Liver (tissue), 9 donors: ENCODE measurements around the gene RPS6KA6. TPM values are rescaled to one million over a fixed set of nuclear protein-coding genes. Genes with fewer than 3 reads are reported as not detected.
"Not testable (repeated sequence)": the region's sequence is repeated elsewhere in the genome, so short reads cannot be mapped to it uniquely, and the experiment has no call there.

Source experiments
- DNase-seq: peaks from one replicate; pipeline ENCODE4 v3.0.0-alpha.2; 2017; ENCODE audit warnings: low spot score
- H3K27ac ChIP-seq, 2 donors: one replicate each; pipeline ENCODE4 v1.7.0; 2013; ENCODE audit warnings: inconsistent platforms in 2 of 2, low read length in 2 of 2, control low read depth in 1 of 2, low read depth in 1 of 2, mild to moderate bottlenecking in 1 of 2
- H3K27me3 ChIP-seq, 4 donors: one replicate each; pipeline versions ENCODE4 v1.6.1 to v1.7.0; 2013; ENCODE audit warnings: low read length in 3 of 4, inconsistent platforms in 1 of 4, mild to moderate bottlenecking in 1 of 4, moderate library complexity in 1 of 4; ENCODE audit not compliant: control insufficient read depth in 4 of 4, insufficient read depth in 4 of 4
- H3K36me3 ChIP-seq, 4 donors: one replicate each; pipeline versions ENCODE4 v1.6.1 to v1.7.0; 2013; ENCODE audit warnings: low read length in 3 of 4, mild to moderate bottlenecking in 3 of 4, low read depth in 1 of 4, moderate library complexity in 1 of 4; ENCODE audit not compliant: control insufficient read depth in 4 of 4, insufficient read depth in 3 of 4
- H3K4me1 ChIP-seq, 4 donors: one replicate each; pipeline versions ENCODE4 v1.6.1 to v1.7.0; 2013; ENCODE audit warnings: low read length in 3 of 4, mild to moderate bottlenecking in 3 of 4, moderate library complexity in 1 of 4; ENCODE audit not compliant: control insufficient read depth in 4 of 4, insufficient read depth in 4 of 4
- H3K4me3 ChIP-seq, 3 donors: one replicate each; pipeline versions ENCODE4 v1.6.1 to v1.7.0; 2013; ENCODE audit warnings: low read length in 3 of 3, control low read depth in 1 of 3, low read depth in 1 of 3, mild to moderate bottlenecking in 1 of 3
- H3K9ac ChIP-seq, 2 donors: one replicate each; pipeline ENCODE4 v1.7.0; 2013; ENCODE audit warnings: low read length in 2 of 2, mild to moderate bottlenecking in 2 of 2, moderate library complexity in 2 of 2, control low read depth in 1 of 2, low read depth in 1 of 2
- H3K9me3 ChIP-seq, 4 donors: one replicate each; pipeline versions ENCODE4 v1.6.1 to v1.7.0; 2013; ENCODE audit warnings: low read length in 3 of 4; ENCODE audit not compliant: control insufficient read depth in 4 of 4
- ATF3 ChIP-seq: IDR thresholded peaks from 2 replicates; pipeline ENCODE4 v1.6.1; 2016; ENCODE audit warnings: antibody characterized with exemption
- CTCF ChIP-seq: fragments of 150-350 bp; IDR thresholded peaks from 2 replicates; pipeline ENCODE4 v1.5.1; 2017; ENCODE audit warnings: improper control_type of control experiment, low read depth, low read length; ENCODE audit not compliant: missing input control
- EGR1 ChIP-seq, 2 donors: IDR thresholded peaks; 2 replicates each; pipeline ENCODE4 v1.6.1; 2016 to 2018; ENCODE audit warnings: antibody characterized with exemption in 2 of 2, low read depth in 2 of 2
- FOXA1 ChIP-seq: IDR thresholded peaks from 2 replicates; pipeline ENCODE4 v1.6.1; 2016; ENCODE audit warnings: antibody characterized with exemption
- FOXA2 ChIP-seq: IDR thresholded peaks from 2 replicates; pipeline ENCODE4 v1.6.1; 2016; ENCODE audit warnings: antibody characterized with exemption
- GABPA ChIP-seq, 2 donors: IDR thresholded peaks in 1 of 2; conservative IDR thresholded peaks in 1 of 2; 2 replicates each; pipeline ENCODE4 v1.6.1; 2016; ENCODE audit warnings: antibody characterized with exemption in 2 of 2, mild to moderate bottlenecking in 1 of 2, moderate library complexity in 1 of 2
- HNF4A ChIP-seq, 2 donors: conservative IDR thresholded peaks; 2 replicates each; pipeline ENCODE4 v1.6.1; 2016; ENCODE audit warnings: antibody characterized with exemption in 2 of 2, mild to moderate bottlenecking in 2 of 2
- HNF4G ChIP-seq: IDR thresholded peaks from 2 replicates; pipeline ENCODE4 v1.6.1; 2016; ENCODE audit warnings: antibody characterized with exemption
- JUND ChIP-seq, 2 donors: IDR thresholded peaks; 2 replicates each; pipeline ENCODE4 v1.6.1; 2016; ENCODE audit warnings: antibody characterized with exemption in 2 of 2
- MAX ChIP-seq: IDR thresholded peaks from 2 replicates; pipeline ENCODE4 v1.6.1; 2016; ENCODE audit warnings: antibody characterized with exemption
- NR2F2 ChIP-seq: IDR thresholded peaks from 2 replicates; pipeline ENCODE4 v1.6.1; 2016; ENCODE audit warnings: antibody characterized with exemption
- RAD21 ChIP-seq, 2 donors: IDR thresholded peaks; 2 replicates each; pipeline ENCODE4 v1.6.1; 2016; ENCODE audit warnings: antibody characterized with exemption in 2 of 2, mild to moderate bottlenecking in 2 of 2
- REST ChIP-seq: IDR thresholded peaks from 2 replicates; pipeline ENCODE4 v1.6.1; 2016; ENCODE audit warnings: antibody characterized with exemption, mild to moderate bottlenecking
- RXRA ChIP-seq, 2 donors: IDR thresholded peaks; 2 replicates each; pipeline ENCODE4 v1.6.1; 2017 to 2018; ENCODE audit warnings: antibody characterized with exemption in 2 of 2, mild to moderate bottlenecking in 1 of 2
- SP1 ChIP-seq: IDR thresholded peaks from 2 replicates; pipeline ENCODE4 v1.6.1; 2018; ENCODE audit warnings: antibody characterized with exemption, mild to moderate bottlenecking
- TAF1 ChIP-seq: conservative IDR thresholded peaks from 2 replicates; pipeline ENCODE4 v1.6.1; 2016; ENCODE audit warnings: antibody characterized with exemption, mild to moderate bottlenecking
- YY1 ChIP-seq: IDR thresholded peaks from 2 replicates; pipeline ENCODE4 v1.6.1; 2016; ENCODE audit warnings: antibody characterized with exemption, mild to moderate bottlenecking
- WGBS: extraction: QIAGEN DNeasy Blood & Tissue Kit; methylation state at CpG from one replicate; pipeline ENCODE4 v1.1.7; 2013; 5-methylcytosine and 5-hydroxymethylcytosine counted together
- polyA plus RNA-seq, 2 donors: library from polyadenylated mRNA; stranded (reverse) in 1 of 2; unstranded in 1 of 2; fragments of 200-250 nt in 1 of 2; fragments of >200 nt in 1 of 2; fragmentation: Nextera tagmentation in 1 of 2; extraction: Ambion mirVana in 1 of 2; gene quantifications; one replicate each; pipeline versions ENCODE4 v1.2.1 to v1.2.3, GENCODE V29; 2013 to 2015
- total RNA-seq, 2 donors: library from RNA; depleted of rRNA; stranded (reverse); fragments of >200 nt; gene quantifications; one replicate each; pipeline ENCODE4 v1.2.3, GENCODE V29; 2014
- donor health status: healthy.
- donor health status: healthy.
- donor health status: healthy.
- donor health status: healthy.
- donor health status: healthy.

Gene RPS6KA6
- total and polyA plus RNA-seq, 4 donors: 0.39 to 1.9 (median 0.91) TPM

- no peaks in the 10 kb centered on the region for H3K27me3 ChIP-seq
- no peak overlapping the region for H3K27ac ChIP-seq
- H3K36me3 ChIP-seq: no peaks in the 10 kb centered on the region
- H3K9ac ChIP-seq: no peak overlapping the region
- WGBS: 91% methylated on average over 4 of the region's 4 CpGs
- no peak for DNase-seq
- H3K9me3 ChIP-seq: no peaks in the 10 kb centered on the region
- H3K4me3 ChIP-seq: no peak overlapping the region
- H3K4me1 ChIP-seq: no peaks in the 10 kb centered on the region
- TF ChIP-seq TAF1: no peak
- TF ChIP-seq SP1: no peak
- no peak for TF ChIP-seq JUND (IDR thresholded peaks at IDR 0.05)
- no peak for TF ChIP-seq MAX
- TF ChIP-seq RAD21 (IDR thresholded peaks at IDR 0.05): no peak
- no peak for TF ChIP-seq HNF4A (conservative IDR thresholded peaks at IDR 0.05)
- TF ChIP-seq GABPA (IDR thresholded peaks at IDR 0.05 in 1 of 2, conservative IDR thresholded peaks at IDR 0.05 in 1 of 2): no peak
- TF ChIP-seq CTCF: no peak
- no peak for TF ChIP-seq RXRA (IDR thresholded peaks at IDR 0.05)
- no peak for TF ChIP-seq FOXA1
- no peak for TF ChIP-seq HNF4G
- no peak for TF ChIP-seq YY1
- TF ChIP-seq NR2F2: no peak
- TF ChIP-seq FOXA2: no peak
- TF ChIP-seq EGR1 (IDR thresholded peaks at IDR 0.05; ENCODE audit: low read depth in 2 of 2): no peak
These were observed 69.7 kb downstream of the RPS6KA6 start for GRCh38 chrX:84118315-84118714.

GRCh38 chrX:84108584-84108983, 79.4 kb downstream of the RPS6KA6 start:
- 84% methylated on average over 5 of the region's 5 CpGs for WGBS
- H3K4me3 ChIP-seq: no peak overlapping the region
- no peaks in the 10 kb centered on the region for H3K9me3 ChIP-seq
- H3K4me1 ChIP-seq: no peaks in the 10 kb centered on the region
- no peak for TF ChIP-seq HNF4A (conservative IDR thresholded peaks at IDR 0.05)
- TF ChIP-seq JUND (IDR thresholded peaks at IDR 0.05): no peak
- no peak for TF ChIP-seq NR2F2
- no peak for TF ChIP-seq HNF4G
- no peak for TF ChIP-seq RXRA (IDR thresholded peaks at IDR 0.05)
- H3K27me3 ChIP-seq: no peaks in the 10 kb centered on the region
- H3K36me3 ChIP-seq: no peaks in the 10 kb centered on the region
- no peak overlapping the region for H3K9ac ChIP-seq
- DNase-seq: no peak
- H3K27ac ChIP-seq: no peak overlapping the region

- H3K36me3 ChIP-seq: no peaks in the 10 kb centered on the region
- H3K9ac ChIP-seq: no peak overlapping the region
- 88% methylated on average over 2 of the region's 2 CpGs for WGBS
- no peaks in the 10 kb centered on the region for H3K4me1 ChIP-seq
- H3K27me3 ChIP-seq: no peaks in the 10 kb centered on the region
- no peak overlapping the region for H3K4me3 ChIP-seq
- H3K27ac ChIP-seq: no peak overlapping the region
- DNase-seq: no peak
- no peaks in the 10 kb centered on the region for H3K9me3 ChIP-seq
- no peak for TF ChIP-seq ATF3
- no peak for TF ChIP-seq FOXA2
- TF ChIP-seq MAX: no peak
- TF ChIP-seq REST: no peak
- no peak for TF ChIP-seq EGR1 (IDR thresholded peaks at IDR 0.05; ENCODE audit: low read depth in 2 of 2)
These were observed 88.9 kb downstream of the RPS6KA6 start for GRCh38 chrX:84099120-84099519.

- not testable (repeated sequence) for H3K4me3 ChIP-seq, H3K36me3 ChIP-seq, DNase-seq, H3K27me3 ChIP-seq, H3K27ac ChIP-seq, H3K9me3 ChIP-seq, H3K4me1 ChIP-seq, H3K9ac ChIP-seq
- WGBS: 69% methylated on average over 9 of the region's 9 CpGs
These were observed 108.4 kb downstream of the RPS6KA6 start for GRCh38 chrX:84079479-84080197.
